ENCODE data around the gene COX6A1. TPM values are rescaled to one million over a fixed set of nuclear protein-coding genes. Genes with fewer than 3 reads are reported as not detected.

Gene COX6A1
- total RNA-seq, 1 donor from 2014 or later: 255 TPM

DNA sequence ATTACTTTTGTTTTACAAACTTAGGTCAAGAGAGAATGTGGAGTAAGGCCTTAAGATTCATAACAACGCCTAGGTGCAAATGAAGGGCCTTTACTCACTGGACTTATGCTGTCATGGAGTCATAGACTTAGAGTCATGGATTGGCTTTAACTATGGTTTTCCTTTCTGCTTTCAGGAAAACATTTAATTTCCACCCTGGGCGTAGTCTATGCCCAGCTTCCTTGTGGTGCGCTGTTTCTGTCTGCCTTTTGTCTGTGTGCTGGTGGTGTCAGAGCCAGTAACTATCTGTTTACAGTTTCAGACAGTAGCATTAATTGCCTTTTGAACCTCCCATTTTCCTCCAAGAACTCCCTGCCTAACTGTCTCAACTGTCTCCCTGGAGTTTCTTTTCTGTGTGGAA lies 31.8 kb upstream of the COX6A1 start:
- Mint-ChIP-seq H3K36me3 (ENCODE audit: low read depth) (no peaks in the 10 kb centered on the region), H3K9me3 (no peaks in the 10 kb centered on the region), H3K4me1 (no peaks in the 10 kb centered on the region), H3K4me3 (no peak overlapping the region), H3K27ac (no peak overlapping the region), H3K27me3 (peaks cover 13% of the 10 kb centered on the region)
- DNase-seq: no peak
- ChIA-PET CTCF (no interaction called here), POLR2A (no interaction called here)
- intact Hi-C loops (cut with micrococcal nuclease): no loop called here
- TF ChIP-seq, protein P1, sequence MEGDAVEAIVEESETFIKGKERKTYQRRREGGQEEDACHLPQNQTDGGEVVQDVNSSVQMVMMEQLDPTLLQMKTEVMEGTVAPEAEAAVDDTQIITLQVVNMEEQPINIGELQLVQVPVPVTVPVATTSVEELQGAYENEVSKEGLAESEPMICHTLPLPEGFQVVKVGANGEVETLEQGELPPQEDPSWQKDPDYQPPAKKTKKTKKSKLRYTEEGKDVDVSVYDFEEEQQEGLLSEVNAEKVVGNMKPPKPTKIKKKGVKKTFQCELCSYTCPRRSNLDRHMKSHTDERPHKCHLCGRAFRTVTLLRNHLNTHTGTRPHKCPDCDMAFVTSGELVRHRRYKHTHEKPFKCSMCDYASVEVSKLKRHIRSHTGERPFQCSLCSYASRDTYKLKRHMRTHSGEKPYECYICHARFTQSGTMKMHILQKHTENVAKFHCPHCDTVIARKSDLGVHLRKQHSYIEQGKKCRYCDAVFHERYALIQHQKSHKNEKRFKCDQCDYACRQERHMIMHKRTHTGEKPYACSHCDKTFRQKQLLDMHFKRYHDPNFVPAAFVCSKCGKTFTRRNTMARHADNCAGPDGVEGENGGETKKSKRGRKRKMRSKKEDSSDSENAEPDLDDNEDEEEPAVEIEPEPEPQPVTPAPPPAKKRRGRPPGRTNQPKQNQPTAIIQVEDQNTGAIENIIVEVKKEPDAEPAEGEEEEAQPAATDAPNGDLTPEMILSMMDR (IDR thresholded peaks at IDR 0.05): no peak
- no peak for ATAC-seq (ENCODE audit: low read depth)

DNA sequence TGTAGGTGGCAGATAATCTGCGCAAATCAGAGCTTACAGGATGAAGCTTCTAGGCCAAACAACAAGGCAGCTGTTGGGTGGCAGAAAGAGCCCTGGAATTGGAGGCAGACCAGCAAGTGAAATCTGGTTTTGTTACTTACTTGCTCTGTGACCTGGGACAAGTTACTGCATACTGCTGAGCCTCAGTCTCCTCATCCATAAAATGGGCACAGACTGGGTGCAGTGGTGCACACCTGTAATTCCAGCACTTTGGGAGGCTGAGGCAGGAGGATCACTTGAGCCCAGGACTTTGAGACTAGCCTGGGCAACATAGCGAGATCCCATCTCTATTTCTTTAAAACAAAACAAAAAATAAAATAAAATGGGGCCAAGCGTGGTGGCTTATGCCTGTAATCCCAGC lies 31.4 kb upstream of the COX6A1 start:
- ChIA-PET CTCF (no interaction called here), POLR2A (no interaction called here)
- Mint-ChIP-seq H3K27me3 (peaks cover 13% of the 10 kb centered on the region), H3K4me1 (no peaks in the 10 kb centered on the region), H3K4me3 (no peak overlapping the region), H3K9me3 (no peaks in the 10 kb centered on the region), H3K36me3 (ENCODE audit: low read depth) (no peaks in the 10 kb centered on the region), H3K27ac (no peak overlapping the region)
- TF ChIP-seq, protein P1 (IDR thresholded peaks at IDR 0.05): no peak
- intact Hi-C loops (cut with micrococcal nuclease): no loop called here
- DNase-seq: no peak
- ATAC-seq (ENCODE audit: low read depth): no peak

DNA sequence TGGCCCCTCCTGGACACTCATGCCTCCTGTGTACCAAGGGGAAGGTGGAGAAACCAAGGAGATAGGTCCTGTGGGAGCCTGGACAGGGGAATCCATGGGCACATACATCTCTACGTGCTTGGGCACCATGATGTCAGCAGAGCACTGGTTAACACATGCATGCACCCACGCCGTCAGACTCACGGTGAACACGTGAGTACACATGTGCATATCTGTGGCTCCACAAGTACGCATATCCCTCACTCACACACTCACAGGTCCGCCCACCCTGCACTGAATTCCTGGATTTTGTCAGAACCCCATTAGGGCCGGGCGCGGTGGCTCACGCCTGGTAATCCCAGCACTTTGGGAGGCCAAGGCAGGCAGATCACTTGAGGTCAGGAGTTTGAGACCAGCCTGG lies 29.1 kb upstream of the COX6A1 start:
- ChIA-PET CTCF (no interaction called here), POLR2A (no interaction called here)
- no peak for DNase-seq
- no peaks in the 10 kb centered on the region for H3K4me1 Mint-ChIP-seq
- peaks cover 8% of the 10 kb centered on the region for H3K27me3 Mint-ChIP-seq
- no peak overlapping the region for H3K4me3 Mint-ChIP-seq
- TF ChIP-seq, protein P1 (IDR thresholded peaks at IDR 0.05): no peak
- H3K9me3 Mint-ChIP-seq: no peaks in the 10 kb centered on the region
- ATAC-seq (ENCODE audit: low read depth): no peak
- no peak overlapping the region for H3K27ac Mint-ChIP-seq
- intact Hi-C loops (cut with micrococcal nuclease): no loop called here
- no peaks in the 10 kb centered on the region for H3K36me3 Mint-ChIP-seq (ENCODE audit: low read depth)

DNA sequence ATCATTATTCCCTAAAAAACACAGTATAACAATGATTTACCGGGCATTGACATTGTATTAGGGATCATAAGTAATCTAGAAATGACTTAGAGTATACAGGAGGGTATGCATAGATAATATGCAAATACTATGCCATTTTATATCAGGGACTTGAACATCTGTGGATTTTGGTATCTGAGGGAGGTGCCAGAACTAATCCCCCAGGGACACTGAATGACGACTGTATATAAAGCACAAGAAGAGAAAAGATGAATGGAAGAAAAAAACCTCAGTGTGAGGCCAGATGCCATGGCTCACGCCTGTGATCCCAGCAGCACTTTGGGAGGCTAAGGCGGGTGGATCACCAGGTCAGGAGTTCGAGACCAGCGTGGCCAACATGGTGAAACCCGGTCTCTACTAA lies 25.5 kb upstream of the COX6A1 start:
- ChIA-PET CTCF (no interaction called here), POLR2A (no interaction called here)
- DNase-seq: no peak
- H3K27me3 Mint-ChIP-seq: peaks cover 14% of the 10 kb centered on the region
- H3K4me3 Mint-ChIP-seq: no peak overlapping the region
- no peak overlapping the region for H3K27ac Mint-ChIP-seq
- TF ChIP-seq, protein P1 (IDR thresholded peaks at IDR 0.05): no peak
- ATAC-seq (ENCODE audit: low read depth): no peak
- no peaks in the 10 kb centered on the region for H3K36me3 Mint-ChIP-seq (ENCODE audit: low read depth)
- intact Hi-C loops (cut with micrococcal nuclease): no loop called here
- H3K4me1 Mint-ChIP-seq: no peaks in the 10 kb centered on the region
- no peaks in the 10 kb centered on the region for H3K9me3 Mint-ChIP-seq

DNA sequence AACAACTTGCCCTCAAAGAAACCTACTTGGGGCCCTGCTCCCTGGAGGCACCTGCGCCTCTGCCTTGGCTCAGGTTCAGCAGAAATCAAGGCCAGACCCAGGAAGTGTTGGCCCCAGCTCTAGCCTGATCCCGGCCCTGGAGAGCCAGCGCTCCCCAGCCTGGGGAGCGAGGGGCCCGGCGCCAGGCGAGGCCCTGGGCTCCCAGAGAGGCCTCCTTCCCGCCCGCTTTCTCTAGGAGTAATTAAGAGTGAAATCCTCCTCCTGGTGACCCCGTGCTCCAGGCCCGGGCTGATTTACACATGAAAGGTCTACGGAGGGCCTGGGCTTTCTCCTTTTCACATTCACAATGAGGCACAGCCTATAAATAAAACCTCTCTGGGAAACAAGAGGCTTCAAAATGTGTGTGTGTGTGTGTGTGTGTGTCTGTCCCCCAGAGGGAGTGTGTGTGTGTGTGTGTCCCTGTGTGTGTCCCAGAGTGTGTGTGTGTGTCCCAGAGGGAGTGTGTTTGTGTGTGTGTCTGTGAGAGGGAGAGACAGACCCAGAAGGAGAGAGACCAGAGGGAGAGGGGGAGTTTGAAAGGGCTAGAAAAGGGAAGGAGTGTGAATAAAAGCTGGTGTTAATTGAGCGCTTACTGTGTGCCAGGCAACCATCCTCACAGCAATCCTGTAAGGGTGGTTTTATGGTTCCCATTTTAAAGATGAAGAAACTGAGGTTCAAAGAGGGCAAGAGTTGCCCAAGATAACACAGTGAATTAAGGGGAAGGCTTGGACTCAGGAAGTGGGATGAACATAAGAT lies 23.8 kb upstream of the COX6A1 start:
- Mint-ChIP-seq H3K4me1 (no peaks in the 10 kb centered on the region), H3K27me3 (peaks cover 14% of the 10 kb centered on the region), H3K27ac (no peak overlapping the region), H3K9me3 (no peaks in the 10 kb centered on the region), H3K4me3 (no peak overlapping the region), H3K36me3 (ENCODE audit: low read depth) (no peaks in the 10 kb centered on the region)
- intact Hi-C loops (cut with micrococcal nuclease): no loop called here
- ChIA-PET POLR2A (no interaction called here), CTCF (no interaction called here)
- no peak for DNase-seq
- ATAC-seq (ENCODE audit: low read depth): no peak
- TF ChIP-seq, protein P1 (IDR thresholded peaks at IDR 0.05): no peak
